ENCODE measurements around the gene IQSEC1.

IQSEC1 gene

GRCh38 chr3:12970684-12971083 is 102.5 kb downstream of the IQSEC1 start:
- no peak overlapping the region for H3K4me3 ChIP-seq (ENCODE audit: low read length)
- H3K27me3 ChIP-seq (replicated peaks; ENCODE audit: control insufficient read depth, insufficient read depth, low read length) = peaks cover 17% of the 10 kb centered on the region
- no peak for DNase-seq (ENCODE audit: low read depth)
- H3K36me3 ChIP-seq (ENCODE audit: control insufficient read depth, insufficient read depth, low read length, severe bottlenecking) = no peaks in the 10 kb centered on the region
- no peaks in the 10 kb centered on the region for H3K9me3 ChIP-seq (ENCODE audit: control insufficient read depth, low read length)
- peaks cover 16% of the 10 kb centered on the region for H3K4me1 ChIP-seq (ENCODE audit: control insufficient read depth, insufficient read depth, low read length)
- H3K9ac ChIP-seq (ENCODE audit: low read length) = no peak overlapping the region

DNA sequence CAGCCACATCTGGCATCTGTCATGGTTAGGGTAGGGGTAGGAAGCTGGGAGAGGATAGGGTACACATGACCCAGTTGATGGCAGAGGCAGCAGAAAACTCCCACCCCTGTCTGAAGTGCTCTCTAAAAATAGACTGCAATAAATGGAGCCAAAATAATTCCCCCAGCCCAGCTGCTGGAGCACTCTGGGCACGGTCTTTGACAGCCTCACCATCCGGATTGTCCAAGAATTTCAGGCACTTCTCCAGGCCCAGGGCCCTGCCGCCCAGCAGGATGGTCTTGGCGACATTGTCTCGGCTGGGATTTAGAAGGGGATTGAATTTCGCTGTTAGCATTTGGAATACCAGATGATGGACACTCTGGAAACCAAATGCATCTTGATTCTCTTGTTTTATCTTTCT is 103.7 kb downstream of the IQSEC1 start:
- Histone ChIP-seq H3K36me3 (ENCODE audit: control insufficient read depth, insufficient read depth, low read length, severe bottlenecking) (no peaks in the 10 kb centered on the region), H3K27me3 (replicated peaks; ENCODE audit: control insufficient read depth, insufficient read depth, low read length) (peaks cover 13% of the 10 kb centered on the region), H3K4me1 (ENCODE audit: control insufficient read depth, insufficient read depth, low read length) (peaks cover 21% of the 10 kb centered on the region), H3K9me3 (ENCODE audit: control insufficient read depth, low read length) (no peaks in the 10 kb centered on the region), H3K9ac (ENCODE audit: low read length) (no peak overlapping the region), H3K4me3 (ENCODE audit: low read length) (no peak overlapping the region)
- DNase-seq (ENCODE audit: low read depth) = no peak

DNA sequence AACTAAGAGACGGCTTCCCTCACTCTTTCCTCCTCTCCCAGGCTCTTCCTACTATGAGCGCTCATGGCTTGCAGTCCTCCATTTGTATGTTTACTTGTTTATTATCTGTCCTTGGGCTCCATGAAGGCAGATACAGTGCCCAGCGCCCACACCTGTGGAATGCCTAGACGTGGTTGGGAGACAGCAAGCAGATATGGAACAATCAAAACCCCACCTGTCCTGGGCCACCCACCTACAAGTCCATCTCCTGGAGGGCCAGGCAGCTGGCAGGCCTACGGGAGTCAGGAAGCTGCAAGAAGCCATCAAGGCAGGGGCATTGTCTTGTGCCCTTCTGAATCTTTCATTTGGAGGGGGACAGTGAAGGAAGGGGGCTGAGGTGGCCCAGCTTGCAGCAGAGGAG is 104.7 kb downstream of the IQSEC1 start:
- Histone ChIP-seq H3K27me3 (replicated peaks; ENCODE audit: control insufficient read depth, insufficient read depth, low read length) (peaks cover 5% of the 10 kb centered on the region), H3K9me3 (ENCODE audit: control insufficient read depth, low read length) (no peaks in the 10 kb centered on the region), H3K9ac (ENCODE audit: low read length) (no peak overlapping the region), H3K36me3 (ENCODE audit: control insufficient read depth, insufficient read depth, low read length, severe bottlenecking) (no peaks in the 10 kb centered on the region), H3K4me1 (ENCODE audit: control insufficient read depth, insufficient read depth, low read length) (peaks cover 28% of the 10 kb centered on the region), H3K4me3 (ENCODE audit: low read length) (no peak overlapping the region)
- DNase-seq (ENCODE audit: low read depth) = no peak

GRCh38 chr3:12967606-12968351 is 105.5 kb downstream of the IQSEC1 start:
- Histone ChIP-seq H3K4me3 (ENCODE audit: low read length) (peak overlapping the region; percentile 95), H3K4me1 (ENCODE audit: control insufficient read depth, insufficient read depth, low read length) (peaks cover 28% of the 10 kb centered on the region), H3K9ac (ENCODE audit: low read length) (peak overlapping the region; percentile 90), H3K36me3 (ENCODE audit: control insufficient read depth, insufficient read depth, low read length, severe bottlenecking) (no peaks in the 10 kb centered on the region), H3K27me3 (replicated peaks; ENCODE audit: control insufficient read depth, insufficient read depth, low read length) (peaks cover 4% of the 10 kb centered on the region), H3K9me3 (ENCODE audit: control insufficient read depth, low read length) (no peaks in the 10 kb centered on the region)
- peak; percentile 97 for DNase-seq (ENCODE audit: low read depth)

DNA sequence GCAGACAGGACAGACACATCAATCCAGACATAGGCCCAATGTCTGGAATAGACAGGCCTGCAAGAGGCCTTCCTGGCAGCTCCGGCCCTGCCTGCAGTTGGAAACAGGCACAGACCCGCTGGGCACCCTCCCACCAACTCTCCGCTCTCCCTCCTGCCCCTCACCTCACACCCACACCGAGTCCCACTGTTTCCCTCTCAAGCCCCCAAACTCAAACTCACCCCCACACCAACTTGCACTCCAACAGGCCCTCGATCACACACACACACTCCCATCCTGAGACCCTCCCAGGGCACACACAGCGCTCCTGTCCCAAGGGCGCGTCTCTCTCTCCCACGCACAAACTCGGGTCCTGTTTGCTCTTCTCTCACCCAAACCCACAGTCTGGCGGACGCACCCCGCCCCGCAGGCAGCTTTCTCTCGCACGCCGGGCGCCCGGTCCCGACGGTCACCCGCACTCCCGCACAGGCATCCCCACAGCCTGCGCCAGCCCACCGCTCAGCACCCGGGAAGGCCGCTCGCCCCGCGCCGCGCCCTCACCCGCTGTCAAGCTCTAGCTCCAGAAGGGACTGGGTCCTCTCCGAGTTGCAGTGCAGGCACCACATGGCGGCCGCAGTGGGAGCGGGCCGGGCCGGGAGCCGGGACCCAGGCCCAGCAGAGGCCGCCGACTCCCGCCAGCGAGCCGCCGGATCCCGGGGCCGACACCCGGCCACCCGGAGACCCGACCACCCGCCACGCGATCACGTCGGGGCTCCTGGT is 106.2 kb downstream of the IQSEC1 start:
- Histone ChIP-seq H3K9ac (ENCODE audit: low read length) (peak overlapping the region; percentile 90), H3K4me1 (ENCODE audit: control insufficient read depth, insufficient read depth, low read length) (peaks cover 28% of the 10 kb centered on the region), H3K36me3 (ENCODE audit: control insufficient read depth, insufficient read depth, low read length, severe bottlenecking) (no peaks in the 10 kb centered on the region), H3K27me3 (replicated peaks; ENCODE audit: control insufficient read depth, insufficient read depth, low read length) (peaks cover 4% of the 10 kb centered on the region), H3K9me3 (ENCODE audit: control insufficient read depth, low read length) (no peaks in the 10 kb centered on the region), H3K4me3 (ENCODE audit: low read length) (peak overlapping the region; percentile 95)
- DNase-seq (ENCODE audit: low read depth) = peak; percentile 65

- no peak for DNase-seq (ENCODE audit: low read depth)
- Histone ChIP-seq H3K9me3 (ENCODE audit: control insufficient read depth, low read length) (no peaks in the 10 kb centered on the region), H3K36me3 (ENCODE audit: control insufficient read depth, insufficient read depth, low read length, severe bottlenecking) (no peaks in the 10 kb centered on the region), H3K4me1 (ENCODE audit: control insufficient read depth, insufficient read depth, low read length) (peaks cover 28% of the 10 kb centered on the region), H3K4me3 (ENCODE audit: low read length) (peak overlapping the region; percentile 95), H3K9ac (ENCODE audit: low read length) (peak overlapping the region; percentile 90), H3K27me3 (replicated peaks; ENCODE audit: control insufficient read depth, insufficient read depth, low read length) (peaks cover 4% of the 10 kb centered on the region)
Measured at GRCh38 chr3:12965999-12966846, 107.0 kb downstream of the IQSEC1 start.

DNA sequence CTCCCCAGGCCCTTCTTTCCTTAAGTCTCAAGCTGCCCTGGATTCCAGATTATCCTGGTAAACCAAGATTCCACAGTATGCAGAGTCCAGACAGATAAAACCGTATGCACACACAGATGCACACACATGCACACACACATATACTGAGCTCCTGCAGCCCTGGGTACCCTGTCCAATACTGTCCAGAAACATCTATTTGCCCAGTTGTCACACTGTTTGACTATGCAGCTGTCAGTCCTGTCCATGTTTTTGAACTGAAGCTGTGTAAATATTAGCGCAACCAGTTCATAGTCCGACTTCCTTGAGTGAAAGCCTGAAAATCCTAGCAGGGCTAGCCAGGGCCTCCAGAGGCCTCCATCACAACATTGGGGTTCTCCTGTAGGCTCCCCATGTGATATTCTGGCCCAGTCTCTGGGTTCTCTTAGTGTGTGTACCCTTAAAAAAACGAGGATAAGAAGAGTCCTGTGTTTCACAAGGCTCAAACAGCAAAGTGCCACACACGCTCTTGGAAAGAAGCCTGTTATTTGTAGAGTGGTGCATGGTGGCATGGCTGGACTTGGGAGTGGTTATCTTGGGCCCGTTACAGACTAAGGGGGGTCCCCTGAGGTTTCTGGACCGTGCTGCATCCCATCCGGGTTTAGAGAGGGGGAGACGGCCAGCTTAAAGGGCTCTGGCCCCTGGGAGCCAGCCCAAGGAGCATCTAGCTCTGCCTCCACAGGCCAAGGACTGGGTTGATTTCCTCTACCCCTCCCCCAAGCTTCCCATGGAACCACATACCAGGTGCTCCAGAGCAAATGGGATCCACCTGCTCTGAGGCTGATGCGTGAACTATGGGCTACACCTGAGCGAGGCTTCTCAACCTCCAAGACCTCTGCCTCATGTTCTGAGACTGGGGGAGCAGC is 108.3 kb downstream of the IQSEC1 start:
- H3K27me3 ChIP-seq (replicated peaks; ENCODE audit: control insufficient read depth, insufficient read depth, low read length) = peaks cover 3% of the 10 kb centered on the region
- DNase-seq (ENCODE audit: low read depth) = no peak
- H3K4me3 ChIP-seq (ENCODE audit: low read length) = no peak overlapping the region
- peaks cover 28% of the 10 kb centered on the region for H3K4me1 ChIP-seq (ENCODE audit: control insufficient read depth, insufficient read depth, low read length)
- no peaks in the 10 kb centered on the region for H3K9me3 ChIP-seq (ENCODE audit: control insufficient read depth, low read length)
- peaks cover 1% of the 10 kb centered on the region for H3K36me3 ChIP-seq (ENCODE audit: control insufficient read depth, insufficient read depth, low read length, severe bottlenecking)
- H3K9ac ChIP-seq (ENCODE audit: low read length) = no peak overlapping the region

DNA sequence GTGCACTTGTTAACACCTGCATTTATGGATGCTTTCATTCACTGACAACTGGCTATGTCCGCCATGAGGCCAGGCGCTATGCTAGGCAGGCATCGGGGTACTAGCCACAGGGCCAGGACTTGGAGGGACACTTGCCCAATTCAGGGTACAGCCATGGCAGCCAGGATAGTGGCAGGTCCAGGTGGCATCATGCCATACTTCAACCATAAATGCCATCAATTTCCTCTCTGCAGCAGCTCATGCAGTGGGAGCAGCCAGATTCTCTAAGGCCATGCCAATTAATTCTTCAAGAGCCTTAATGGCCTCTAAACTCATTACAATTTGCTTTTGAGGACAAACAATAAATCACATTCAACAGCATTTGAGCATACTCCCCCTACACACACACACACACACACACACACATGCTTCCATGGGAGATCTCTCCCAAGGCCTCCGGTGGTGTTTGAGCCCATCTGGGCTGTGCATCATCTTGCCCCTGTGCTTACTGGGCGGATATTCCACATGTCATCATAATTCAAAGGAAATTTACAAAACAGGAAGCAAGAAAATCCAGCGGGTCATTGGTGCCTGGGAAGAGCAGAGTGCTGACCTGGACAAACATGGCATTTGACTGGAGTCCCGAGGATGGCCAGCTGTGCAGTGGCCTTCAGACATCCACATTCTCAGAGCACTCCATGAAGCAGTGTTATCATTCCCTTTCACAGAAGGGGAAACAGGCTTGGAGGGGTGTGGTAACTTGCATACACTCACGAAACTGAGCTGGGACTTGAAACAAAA is 109.1 kb downstream of the IQSEC1 start:
- Histone ChIP-seq H3K9me3 (ENCODE audit: control insufficient read depth, low read length) (no peaks in the 10 kb centered on the region), H3K4me3 (ENCODE audit: low read length) (no peak overlapping the region), H3K36me3 (ENCODE audit: control insufficient read depth, insufficient read depth, low read length, severe bottlenecking) (peaks cover 3% of the 10 kb centered on the region), H3K27me3 (replicated peaks; ENCODE audit: control insufficient read depth, insufficient read depth, low read length) (no peaks in the 10 kb centered on the region), H3K4me1 (ENCODE audit: control insufficient read depth, insufficient read depth, low read length) (peaks cover 28% of the 10 kb centered on the region), H3K9ac (ENCODE audit: low read length) (no peak overlapping the region)
- DNase-seq (ENCODE audit: low read depth) = no peak

- no peaks in the 10 kb centered on the region for H3K9me3 ChIP-seq (ENCODE audit: control insufficient read depth, low read length)
- peaks cover 28% of the 10 kb centered on the region for H3K4me1 ChIP-seq (ENCODE audit: control insufficient read depth, insufficient read depth, low read length)
- no peak overlapping the region for H3K4me3 ChIP-seq (ENCODE audit: low read length)
- no peaks in the 10 kb centered on the region for H3K27me3 ChIP-seq (replicated peaks; ENCODE audit: control insufficient read depth, insufficient read depth, low read length)
- H3K36me3 ChIP-seq (ENCODE audit: control insufficient read depth, insufficient read depth, low read length, severe bottlenecking) = peaks cover 3% of the 10 kb centered on the region
- no peak overlapping the region for H3K9ac ChIP-seq (ENCODE audit: low read length)
- no peak for DNase-seq (ENCODE audit: low read depth)
Measured at GRCh38 chr3:12963231-12963896, 109.9 kb downstream of the IQSEC1 start.
